Renal cortex interstitium (tissue), 11 donors: ENCODE measurements around the gene PNPLA2. TPM values are rescaled to one million over a fixed set of nuclear protein-coding genes. Genes with fewer than 3 reads are reported as not detected.

ENCODE experiments used
- DNase-seq, 11 donors: peaks; one replicate each; pipeline ENCODE4 v3.0.0-alpha.2; 2013; ENCODE audit warnings: low read depth in 9 of 11, low spot score in 4 of 11; ENCODE audit errors: extremely low read depth in 1 of 11
- polyA plus RNA-seq, 3 donors: library from polyadenylated mRNA; unstranded; fragments of 120-200 nt; gene quantifications; one replicate each; pipeline ENCODE4 v1.2.1, GENCODE V29; 2013; ENCODE audit not compliant: insufficient read length in 3 of 3

Gene PNPLA2
- polyA plus RNA-seq, 3 donors, result 42.6 to 85.5 (median 65.5) TPM

DNA sequence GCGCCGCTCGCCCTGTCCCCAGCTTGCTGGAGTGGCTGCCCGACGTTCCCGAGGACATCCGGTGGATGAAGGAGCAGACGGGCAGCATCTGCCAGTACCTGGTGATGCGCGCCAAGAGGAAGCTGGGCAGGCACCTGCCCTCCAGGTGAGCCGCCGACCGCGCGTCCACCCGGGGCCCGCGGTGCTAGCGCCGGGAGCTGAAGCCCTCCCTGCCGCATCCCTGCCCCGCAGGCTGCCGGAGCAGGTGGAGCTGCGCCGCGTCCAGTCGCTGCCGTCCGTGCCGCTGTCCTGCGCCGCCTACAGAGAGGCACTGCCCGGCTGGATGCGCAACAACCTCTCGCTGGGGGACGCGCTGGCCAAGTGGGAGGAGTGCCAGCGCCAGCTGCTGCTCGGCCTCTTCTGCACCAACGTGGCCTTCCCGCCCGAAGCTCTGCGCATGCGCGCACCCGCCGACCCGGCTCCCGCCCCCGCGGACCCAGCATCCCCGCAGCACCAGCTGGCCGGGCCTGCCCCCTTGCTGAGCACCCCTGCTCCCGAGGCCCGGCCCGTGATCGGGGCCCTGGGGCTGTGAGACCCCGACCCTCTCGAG, 5.7 kb downstream of the PNPLA2 start:
- no peak for DNase-seq

GRCh38 chr11:824942-825341, 6.2 kb downstream of the PNPLA2 start:
- DNase-seq, result no peak

- no peak for DNase-seq
Observed at GRCh38 chr11:825366-826226, 6.9 kb downstream of the PNPLA2 start.

DNA sequence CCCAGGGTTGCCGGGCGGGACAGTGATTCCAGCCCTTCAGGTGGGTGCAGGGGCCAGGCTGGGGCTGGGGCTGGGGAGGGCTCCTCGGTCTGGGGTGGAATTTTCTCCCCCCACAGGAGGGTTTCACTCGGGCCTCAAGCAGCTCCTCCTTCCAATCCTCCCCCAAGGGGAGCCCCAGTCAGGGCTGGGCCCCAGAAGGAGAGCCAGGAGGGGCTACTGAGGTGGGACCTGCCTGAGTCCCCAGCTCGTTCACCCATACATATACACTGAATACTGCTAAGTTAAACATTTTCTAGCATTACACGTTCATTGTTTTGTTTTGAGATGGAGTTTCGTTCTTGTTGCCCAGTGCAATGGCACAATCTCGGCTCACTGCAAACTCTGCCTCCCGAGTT, 7.5 kb downstream of the PNPLA2 start:
- DNase-seq, result no peak

DNA sequence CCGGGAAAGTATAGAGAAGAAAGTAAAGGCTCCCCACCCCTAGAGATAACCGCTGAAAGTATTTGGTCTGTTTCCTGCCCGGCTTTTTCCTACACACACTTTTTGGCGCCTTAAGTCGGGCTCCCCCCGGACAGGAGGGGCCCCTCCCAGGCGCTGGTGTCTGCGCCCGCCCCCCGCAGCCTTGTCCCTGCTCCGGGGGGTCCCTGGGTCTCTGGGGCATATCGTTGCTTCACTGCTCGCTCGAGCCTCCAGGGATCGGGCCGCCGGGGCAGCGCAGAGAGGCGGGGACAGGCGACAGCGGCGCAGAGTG, 8.1 kb downstream of the PNPLA2 start:
- DNase-seq, result no peak

DNA sequence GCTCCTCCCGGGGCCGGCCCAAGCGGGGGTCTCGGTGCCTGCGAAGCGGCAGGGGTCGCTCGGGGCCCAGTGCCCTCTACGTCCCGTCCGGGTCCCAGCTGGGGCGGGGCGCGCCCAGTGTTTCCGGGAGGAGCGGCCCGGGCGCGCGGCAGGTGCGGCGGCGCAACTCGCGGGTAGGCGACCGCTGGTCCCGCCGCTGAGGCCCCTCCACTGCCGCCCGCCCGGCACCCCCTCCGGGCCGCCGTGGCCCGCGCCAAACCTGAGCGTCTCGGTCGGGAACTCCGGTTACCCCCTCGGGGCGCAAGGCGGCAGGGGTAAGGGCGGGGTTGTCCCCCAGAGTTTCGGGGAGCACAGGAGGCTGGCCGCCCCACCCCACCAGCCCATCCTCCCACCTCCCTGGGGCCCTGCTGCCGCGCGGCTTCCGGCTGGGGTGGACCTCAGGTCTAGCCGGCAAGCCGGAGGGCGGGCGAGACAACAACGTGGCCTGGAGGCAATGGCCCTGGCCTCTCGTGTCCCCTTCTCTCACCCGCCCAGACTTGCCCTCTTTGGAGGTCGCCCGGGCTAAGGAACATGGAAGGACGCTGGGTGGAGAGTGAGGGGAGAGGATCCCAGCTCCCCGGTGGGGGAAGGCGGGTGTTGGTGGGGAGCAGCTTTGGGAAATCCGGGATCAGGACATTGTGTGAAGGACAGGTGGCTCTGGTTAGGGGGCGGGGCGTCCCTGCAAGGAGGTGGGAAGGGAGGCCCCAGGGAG, 8.6 kb downstream of the PNPLA2 start:
- DNase-seq, result no peak

DNA sequence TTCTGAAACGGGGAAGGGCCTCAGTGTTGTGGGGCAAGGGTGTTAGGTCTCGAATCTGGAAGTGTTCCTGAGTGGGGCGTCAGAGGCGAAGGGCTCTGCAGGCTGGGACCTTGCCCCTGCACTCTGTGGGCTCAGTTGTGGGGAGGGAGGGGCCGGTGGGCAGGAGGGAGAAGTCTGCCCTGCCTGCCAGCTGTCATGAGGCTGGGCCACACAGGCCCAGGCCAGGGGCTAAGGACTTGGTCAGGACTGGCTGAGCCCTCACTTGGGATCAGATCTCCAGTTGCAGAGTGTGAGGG, 9.1 kb downstream of the PNPLA2 start, which contains the start of gene CRACR2B:
Gene CRACR2B, plus strand, starts transcription at position 23 of the 296 bp plus-strand sequence. CDS start 689 bp downstream, outside the sequence.
- DNase-seq, result no peak

DNA sequence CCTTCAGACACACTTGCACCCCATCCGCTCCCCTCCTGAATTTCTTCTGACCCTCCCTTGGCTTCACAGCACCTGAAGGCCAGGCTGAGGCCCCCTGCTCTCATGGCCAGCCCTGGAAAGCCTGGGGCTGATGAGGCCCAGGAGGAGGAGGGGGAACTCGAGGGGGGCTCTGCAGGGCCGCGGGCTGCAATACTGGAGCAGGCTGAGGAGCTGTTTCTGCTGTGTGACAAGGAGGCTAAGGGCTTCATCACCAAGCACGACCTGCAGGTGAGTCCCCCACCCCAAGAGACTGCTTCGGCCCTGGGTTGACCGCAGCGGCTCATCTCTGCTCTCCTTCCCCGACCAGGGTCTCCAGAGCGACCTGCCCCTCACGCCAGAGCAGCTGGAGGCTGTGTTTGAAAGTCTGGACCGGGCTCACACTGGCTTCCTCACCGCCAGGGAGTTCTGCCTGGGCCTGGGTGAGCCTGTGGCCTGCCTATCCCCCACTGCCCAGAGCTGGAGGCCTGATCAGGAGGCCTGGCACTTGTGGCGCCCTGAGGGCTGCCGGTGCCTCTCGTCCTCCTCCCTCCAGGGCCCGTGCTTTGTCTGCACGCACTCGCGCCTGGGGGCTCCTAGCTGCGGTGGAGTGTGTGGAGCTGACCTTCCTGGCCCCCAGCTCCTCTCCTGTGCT, 9.9 kb downstream of the PNPLA2 start:
- DNase-seq, result no peak

- no peak for DNase-seq
Observed at GRCh38 chr11:829176-829846, 10.6 kb downstream of the PNPLA2 start.

DNA sequence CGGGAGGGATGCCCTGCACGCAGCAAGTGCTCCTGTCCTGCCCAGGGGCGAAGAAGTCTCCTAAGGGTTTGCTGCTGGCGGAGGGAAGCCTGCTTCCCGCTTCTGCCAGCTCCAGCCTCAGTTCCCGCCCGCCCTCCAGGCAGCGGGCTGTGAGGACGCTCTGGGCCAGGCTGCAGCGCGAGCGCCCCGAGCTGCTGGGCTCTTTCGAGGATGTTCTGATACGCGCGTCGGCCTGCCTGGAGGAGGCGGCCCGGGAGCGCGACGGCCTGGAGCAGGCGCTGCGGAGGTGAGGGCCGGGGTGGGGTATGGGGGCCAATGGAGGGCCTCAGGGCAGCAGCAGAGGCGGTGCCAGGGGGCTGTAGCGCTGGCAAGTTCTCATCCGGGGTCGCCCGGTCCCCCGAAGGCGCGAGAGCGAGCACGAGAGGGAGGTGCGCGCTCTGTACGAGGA, 11.2 kb downstream of the PNPLA2 start:
- no peak for DNase-seq

- no peak for DNase-seq
Observed at GRCh38 chr11:830295-831117, 11.8 kb downstream of the PNPLA2 start.

DNA sequence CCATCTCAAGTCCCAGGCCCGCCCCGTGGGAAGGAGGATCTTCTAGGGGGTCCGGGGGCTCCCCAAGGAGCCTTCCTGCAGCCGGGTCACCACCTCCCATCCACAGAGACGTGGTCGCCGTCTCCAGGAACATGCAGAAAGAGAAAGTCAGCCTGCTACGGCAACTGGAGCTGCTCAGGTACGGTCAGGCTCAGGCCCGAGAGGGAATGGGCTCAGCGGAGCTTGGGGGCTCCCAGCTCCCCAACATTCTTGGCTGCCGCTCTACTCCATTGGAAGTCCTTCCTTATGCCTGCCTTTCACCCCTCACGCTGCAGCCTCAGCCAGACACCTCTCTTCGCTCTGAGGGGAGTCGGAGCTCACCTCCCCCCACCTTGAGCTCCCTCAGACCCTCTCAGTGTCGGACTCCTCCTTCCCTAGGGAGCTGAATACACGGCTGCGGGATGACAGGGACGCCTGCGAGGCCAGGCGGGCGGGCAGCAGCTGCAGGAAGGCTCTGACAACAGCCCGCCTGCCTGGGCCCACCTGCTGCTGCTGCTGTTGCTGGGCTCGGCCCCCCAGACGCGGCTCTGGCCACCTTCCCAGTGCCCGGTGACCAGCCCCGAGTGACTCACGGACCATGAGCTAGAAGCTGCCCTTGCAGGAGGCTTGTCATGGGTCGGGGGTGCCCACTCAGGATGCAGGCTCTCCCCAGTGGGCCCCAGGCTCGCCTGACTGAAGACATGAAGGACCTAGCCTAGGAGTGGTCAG, 12.6 kb downstream of the PNPLA2 start:
- no peak for DNase-seq

DNA sequence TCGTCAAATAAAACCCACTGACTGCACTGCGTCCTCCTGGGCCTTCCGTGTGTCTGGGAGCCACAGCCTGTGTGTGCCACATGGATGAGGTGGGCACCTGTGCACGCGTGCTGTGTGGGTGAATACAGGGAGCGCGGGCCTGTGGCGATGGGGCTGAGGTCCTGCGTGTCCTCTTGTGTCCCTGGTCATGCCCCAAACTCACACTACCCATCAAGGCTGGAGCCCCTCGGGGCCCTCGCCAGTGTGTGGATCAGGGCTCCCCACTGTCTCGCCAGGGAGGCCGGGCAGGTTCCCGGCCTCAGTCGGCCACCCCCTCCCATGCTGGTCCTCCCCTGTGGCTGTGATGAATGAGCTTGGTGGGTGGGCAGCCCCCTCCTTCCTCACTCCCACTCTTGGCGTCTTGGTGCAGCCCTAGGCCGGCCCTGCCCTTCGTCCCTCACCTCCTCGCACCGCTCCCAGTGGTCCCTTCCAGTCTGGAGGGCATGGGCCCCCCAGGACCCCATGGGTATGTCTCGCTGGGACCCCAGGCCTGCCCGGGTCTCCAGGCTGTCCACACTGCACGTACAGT, 13.3 kb downstream of the PNPLA2 start:
- no peak for DNase-seq

- no peak for DNase-seq
Observed at GRCh38 chr11:832529-833113, 13.9 kb downstream of the PNPLA2 start, which contains the start of gene CD151. Gene CD151 (plus strand): TSS chr11:832952. CDS start chr11:836070, 3,118 bp downstream.

GRCh38 chr11:833114-833791, 14.5 kb downstream of the PNPLA2 start:
- no peak for DNase-seq

- DNase-seq, result no peak
Observed at GRCh38 chr11:833849-834311, 15.2 kb downstream of the PNPLA2 start.
